ENCODE measurements around the gene MPV17. TPM values are rescaled to one million over a fixed set of nuclear protein-coding genes. Genes with fewer than 3 reads are reported as not detected.

Gene MPV17
- total and polyA plus RNA-seq, 2 donors, result 46.2 to 89.2 TPM

- Histone ChIP-seq H3K4me3 (ENCODE audit: low read depth, low read length) (no peak overlapping the region), H3K27ac (ENCODE audit: low read depth) (no peak overlapping the region), H3K4me1 (ENCODE audit: insufficient read depth) (no peaks in the 10 kb centered on the region), H3K36me3 (ENCODE audit: insufficient read depth) (no peaks in the 10 kb centered on the region)
- no peak for DNase-seq (ENCODE audit: extremely low spot score)
- WGBS, result 76% methylated on average over 18 of the region's 18 CpGs
These were observed 24.4 kb downstream of the MPV17 start for GRCh38 chr2:27298391-27299080.

GRCh38 chr2:27297195-27297594, 25.7 kb downstream of the MPV17 start:
- Histone ChIP-seq H3K4me1 (ENCODE audit: insufficient read depth) (peaks cover 3% of the 10 kb centered on the region), H3K27ac (ENCODE audit: low read depth) (no peak overlapping the region), H3K36me3 (ENCODE audit: insufficient read depth) (no peaks in the 10 kb centered on the region), H3K4me3 (ENCODE audit: low read depth, low read length) (no peak overlapping the region)
- DNase-seq (ENCODE audit: extremely low spot score), result no peak
- 85% methylated on average over 3 of the region's 3 CpGs for WGBS

GRCh38 chr2:27296481-27296880, 26.4 kb downstream of the MPV17 start:
- Histone ChIP-seq H3K36me3 (ENCODE audit: insufficient read depth) (no peaks in the 10 kb centered on the region), H3K4me1 (ENCODE audit: insufficient read depth) (peaks cover 3% of the 10 kb centered on the region), H3K4me3 (ENCODE audit: low read depth, low read length) (no peak overlapping the region), H3K27ac (ENCODE audit: low read depth) (no peak overlapping the region)
- DNase-seq (ENCODE audit: extremely low spot score), result no peak
- 53% methylated on average over 4 of the region's 4 CpGs for WGBS

GRCh38 chr2:27294928-27295327, 28.0 kb downstream of the MPV17 start:
- 89% methylated on average over 8 of the region's 8 CpGs for WGBS
- DNase-seq (ENCODE audit: extremely low spot score), result no peak
- Histone ChIP-seq H3K36me3 (ENCODE audit: insufficient read depth) (no peaks in the 10 kb centered on the region), H3K27ac (ENCODE audit: low read depth) (no peak overlapping the region), H3K4me1 (ENCODE audit: insufficient read depth) (peaks cover 3% of the 10 kb centered on the region), H3K4me3 (ENCODE audit: low read depth, low read length) (no peak overlapping the region)

- H3K4me1 ChIP-seq (ENCODE audit: insufficient read depth), result peaks cover 3% of the 10 kb centered on the region
- no peak for DNase-seq (ENCODE audit: extremely low spot score)
These were observed 31.0 kb downstream of the MPV17 start for GRCh38 chr2:27291865-27292264.

GRCh38 chr2:27290549-27290948, 32.3 kb downstream of the MPV17 start:
- Histone ChIP-seq H3K27ac (ENCODE audit: low read depth) (no peak overlapping the region), H3K36me3 (ENCODE audit: insufficient read depth) (no peaks in the 10 kb centered on the region), H3K4me3 (ENCODE audit: low read depth, low read length) (no peak overlapping the region), H3K4me1 (ENCODE audit: insufficient read depth) (peaks cover 3% of the 10 kb centered on the region)
- WGBS, result 89% methylated on average over 5 of the region's 5 CpGs
- DNase-seq (ENCODE audit: extremely low spot score), result no peak

More at GRCh38 chr2:27291865-27292264, 31.0 kb downstream of the MPV17 start:
- H3K36me3 ChIP-seq (ENCODE audit: insufficient read depth), result no peaks in the 10 kb centered on the region
- no peak overlapping the region for H3K27ac ChIP-seq (ENCODE audit: low read depth)
- H3K4me3 ChIP-seq (ENCODE audit: low read depth, low read length), result no peak overlapping the region
- WGBS, result 33% methylated on average over 6 of the region's 6 CpGs

GRCh38 chr2:27288610-27289009, 34.3 kb downstream of the MPV17 start:
- H3K27ac ChIP-seq (ENCODE audit: low read depth), result no peak overlapping the region
- 6% methylated on average over 3 of the region's 3 CpGs for WGBS
- no peak for DNase-seq (ENCODE audit: extremely low spot score)
- no peaks in the 10 kb centered on the region for H3K36me3 ChIP-seq (ENCODE audit: insufficient read depth)
- peaks cover 3% of the 10 kb centered on the region for H3K4me1 ChIP-seq (ENCODE audit: insufficient read depth)
- no peak overlapping the region for H3K4me3 ChIP-seq (ENCODE audit: low read depth, low read length)

- no peak overlapping the region for H3K4me3 ChIP-seq (ENCODE audit: low read depth, low read length)
- no peaks in the 10 kb centered on the region for H3K36me3 ChIP-seq (ENCODE audit: insufficient read depth)
- no peak overlapping the region for H3K27ac ChIP-seq (ENCODE audit: low read depth)
- no peaks in the 10 kb centered on the region for H3K4me1 ChIP-seq (ENCODE audit: insufficient read depth)
- WGBS, result 79% methylated on average over 6 of the region's 6 CpGs
- DNase-seq (ENCODE audit: extremely low spot score), result no peak
These were observed 37.4 kb downstream of the MPV17 start for GRCh38 chr2:27285481-27285880.

- DNase-seq (ENCODE audit: extremely low spot score), result no peak
- H3K36me3 ChIP-seq (ENCODE audit: insufficient read depth), result no peaks in the 10 kb centered on the region
- H3K4me1 ChIP-seq (ENCODE audit: insufficient read depth), result no peaks in the 10 kb centered on the region
- H3K4me3 ChIP-seq (ENCODE audit: low read depth, low read length), result no peak overlapping the region
- WGBS, result 89% methylated on average over 1 of the region's 1 CpG
- no peak overlapping the region for H3K27ac ChIP-seq (ENCODE audit: low read depth)
These were observed 37.9 kb downstream of the MPV17 start for GRCh38 chr2:27284996-27285395.

- WGBS, result 39% methylated on average over 5 of the region's 5 CpGs
- no peak overlapping the region for H3K4me3 ChIP-seq (ENCODE audit: low read depth, low read length)
- H3K4me1 ChIP-seq (ENCODE audit: insufficient read depth), result no peaks in the 10 kb centered on the region
- DNase-seq (ENCODE audit: extremely low spot score), result no peak
- H3K27ac ChIP-seq (ENCODE audit: low read depth), result no peak overlapping the region
- no peaks in the 10 kb centered on the region for H3K36me3 ChIP-seq (ENCODE audit: insufficient read depth)
These were observed 40.0 kb downstream of the MPV17 start for GRCh38 chr2:27282892-27283291.

GRCh38 chr2:27281855-27282559, 40.9 kb downstream of the MPV17 start, which contains the start of gene TRIM54:
Gene TRIM54, plus strand, starts transcription at chr2:27282429. Its CDS starts 303 bp downstream, at chr2:27282732.
- no peak within 1 kb of the TSS for H3K27ac ChIP-seq (ENCODE audit: low read depth)
- H3K4me3 ChIP-seq (ENCODE audit: low read depth, low read length), result no peak within 1 kb of the TSS
- no peaks in the 10 kb centered on the region for H3K4me1 ChIP-seq (ENCODE audit: insufficient read depth)
- H3K36me3 ChIP-seq (ENCODE audit: insufficient read depth), result no peaks in the 10 kb centered on the region
- WGBS, result 68% methylated on average over 5 of the region's 5 CpGs
- no peak for DNase-seq (ENCODE audit: extremely low spot score)

GRCh38 chr2:27281442-27281841, 41.5 kb downstream of the MPV17 start:
- Histone ChIP-seq H3K27ac (ENCODE audit: low read depth) (no peak overlapping the region), H3K4me1 (ENCODE audit: insufficient read depth) (no peaks in the 10 kb centered on the region), H3K36me3 (ENCODE audit: insufficient read depth) (no peaks in the 10 kb centered on the region), H3K4me3 (ENCODE audit: low read depth, low read length) (no peak overlapping the region)
- WGBS, result 74% methylated on average over 3 of the region's 3 CpGs
- no peak for DNase-seq (ENCODE audit: extremely low spot score)

GRCh38 chr2:27280826-27281225, 42.1 kb downstream of the MPV17 start:
- no peak for DNase-seq (ENCODE audit: extremely low spot score)
- H3K27ac ChIP-seq (ENCODE audit: low read depth), result no peak overlapping the region
- 77% methylated on average over 3 of the region's 3 CpGs for WGBS
- H3K36me3 ChIP-seq (ENCODE audit: insufficient read depth), result no peaks in the 10 kb centered on the region
- H3K4me1 ChIP-seq (ENCODE audit: insufficient read depth), result no peaks in the 10 kb centered on the region
- no peak overlapping the region for H3K4me3 ChIP-seq (ENCODE audit: low read depth, low read length)

- no peaks in the 10 kb centered on the region for H3K36me3 ChIP-seq (ENCODE audit: insufficient read depth)
- H3K27ac ChIP-seq (ENCODE audit: low read depth), result no peak overlapping the region
- no peak overlapping the region for H3K4me3 ChIP-seq (ENCODE audit: low read depth, low read length)
- no peaks in the 10 kb centered on the region for H3K4me1 ChIP-seq (ENCODE audit: insufficient read depth)
- WGBS, result 67% methylated on average over 1 of the region's 1 CpG
- no peak for DNase-seq (ENCODE audit: extremely low spot score)
These were observed 44.9 kb downstream of the MPV17 start for GRCh38 chr2:27278010-27278409.
